Inflammatory macrophage treated with lipopolysaccharide for 4 hours (primary cell): ENCODE data around the gene HLA-B.

Source experiments
- DNase-seq: peaks from one replicate; pipeline ENCODE4 v3.0.0-alpha.2; 2020

HLA-B gene

GRCh38 chr6:31351401-31352309, 5.3 kb downstream of the HLA-B start:
- no peak for DNase-seq

DNA sequence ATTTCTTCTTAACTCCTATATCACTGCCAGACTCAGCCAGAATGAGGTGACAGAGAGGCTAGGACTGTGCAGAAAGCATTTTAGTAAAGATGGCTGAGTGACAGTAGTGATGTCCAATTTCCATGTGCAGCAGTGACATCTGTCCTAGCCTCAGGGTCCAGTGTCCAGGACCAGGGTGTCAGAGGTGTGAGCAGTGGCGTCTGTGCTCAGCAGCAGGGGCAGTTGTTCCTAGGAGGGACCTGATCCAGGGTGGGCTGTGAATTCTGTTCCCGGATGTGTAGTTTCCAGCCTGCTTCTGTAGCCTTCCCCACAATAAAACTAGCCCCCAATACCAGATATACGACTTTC, 6.0 kb downstream of the HLA-B start:
- DNase-seq, result no peak

DNA sequence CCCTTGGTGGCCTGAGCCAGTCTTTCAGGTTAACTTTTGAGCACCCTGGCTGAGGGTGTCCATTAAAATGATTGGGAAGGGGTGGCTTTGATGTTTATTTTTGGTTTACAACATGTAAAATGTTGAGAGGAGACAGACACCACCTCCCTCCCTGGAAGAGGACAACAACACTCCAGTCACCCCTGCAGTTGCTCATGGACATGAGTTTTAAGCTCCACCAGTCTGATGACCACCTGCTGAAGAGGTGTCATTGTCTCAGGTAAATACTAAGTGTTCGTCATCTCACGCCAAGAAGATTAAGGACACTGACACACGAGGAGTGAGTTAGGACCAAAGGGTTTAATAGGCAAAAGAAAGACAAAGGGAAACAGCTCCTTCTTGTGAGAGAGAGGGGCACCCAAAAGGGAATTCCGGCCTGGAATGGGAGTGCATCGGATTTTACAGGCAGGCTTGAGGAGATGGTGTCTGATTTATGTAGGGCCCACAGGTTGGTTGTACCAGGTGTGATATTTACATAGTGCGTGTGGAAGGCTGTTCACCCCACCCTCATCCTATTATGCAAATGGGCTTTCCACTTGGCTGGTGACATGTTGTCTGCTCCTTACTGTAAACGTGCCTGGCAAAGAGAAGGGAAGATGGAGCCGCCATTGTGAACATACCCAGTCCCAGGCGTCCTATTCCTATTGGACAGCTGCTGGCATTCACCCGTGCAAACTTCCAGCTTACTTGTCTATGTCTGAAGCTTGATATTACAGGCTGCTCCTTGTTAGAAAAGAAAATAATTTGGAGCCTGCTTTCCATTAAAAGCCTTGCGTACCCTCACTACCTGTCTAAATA, 6.6 kb downstream of the HLA-B start:
- DNase-seq, result no peak

- no peak for DNase-seq
Observed at GRCh38 chr6:31349301-31349700, 7.7 kb downstream of the HLA-B start.

DNA sequence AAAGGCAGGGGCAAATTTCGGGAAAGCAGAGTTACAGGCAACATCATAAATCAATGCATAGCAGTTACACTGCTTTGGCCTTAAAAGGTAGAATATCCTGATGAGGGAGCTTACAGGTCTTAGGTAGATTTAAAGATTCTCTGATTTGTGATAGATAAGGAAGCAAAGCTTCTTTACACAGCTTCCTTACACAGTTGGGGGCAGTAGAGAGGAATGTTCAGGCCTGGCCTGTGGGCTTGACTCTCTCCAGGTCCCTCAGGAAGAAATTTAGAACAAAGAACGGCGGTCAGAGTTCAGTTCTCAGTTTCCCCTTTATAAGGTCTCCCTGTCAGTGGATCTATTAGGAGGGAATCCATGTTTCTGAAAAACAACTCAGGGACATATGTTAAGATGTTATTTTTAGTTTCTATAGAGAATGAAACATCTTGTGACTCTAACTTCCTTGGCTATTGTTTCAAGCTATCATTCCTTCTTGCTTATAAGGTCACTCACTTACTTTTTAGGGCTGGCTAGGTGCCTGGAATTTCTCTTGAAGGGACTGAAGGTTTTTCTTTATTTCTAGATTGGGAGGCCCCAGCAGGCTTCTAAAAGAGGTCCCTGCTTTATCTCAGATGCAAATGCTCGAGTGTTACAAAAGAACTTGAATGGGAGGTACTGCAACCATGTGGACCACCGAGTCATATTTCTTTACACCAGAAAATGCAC, 11.8 kb downstream of the HLA-B start:
- no peak for DNase-seq

- no peak for DNase-seq
Observed at GRCh38 chr6:31340228-31340627, 16.8 kb downstream of the HLA-B start.

- no peak for DNase-seq
Observed at GRCh38 chr6:31339210-31339609, 17.8 kb downstream of the HLA-B start.

- DNase-seq, result peak; percentile 57
Observed at GRCh38 chr6:31336896-31337496, 20.0 kb downstream of the HLA-B start.

- peak; percentile 41 for DNase-seq
Observed at GRCh38 chr6:31332637-31333602, 24.1 kb downstream of the HLA-B start.

DNA sequence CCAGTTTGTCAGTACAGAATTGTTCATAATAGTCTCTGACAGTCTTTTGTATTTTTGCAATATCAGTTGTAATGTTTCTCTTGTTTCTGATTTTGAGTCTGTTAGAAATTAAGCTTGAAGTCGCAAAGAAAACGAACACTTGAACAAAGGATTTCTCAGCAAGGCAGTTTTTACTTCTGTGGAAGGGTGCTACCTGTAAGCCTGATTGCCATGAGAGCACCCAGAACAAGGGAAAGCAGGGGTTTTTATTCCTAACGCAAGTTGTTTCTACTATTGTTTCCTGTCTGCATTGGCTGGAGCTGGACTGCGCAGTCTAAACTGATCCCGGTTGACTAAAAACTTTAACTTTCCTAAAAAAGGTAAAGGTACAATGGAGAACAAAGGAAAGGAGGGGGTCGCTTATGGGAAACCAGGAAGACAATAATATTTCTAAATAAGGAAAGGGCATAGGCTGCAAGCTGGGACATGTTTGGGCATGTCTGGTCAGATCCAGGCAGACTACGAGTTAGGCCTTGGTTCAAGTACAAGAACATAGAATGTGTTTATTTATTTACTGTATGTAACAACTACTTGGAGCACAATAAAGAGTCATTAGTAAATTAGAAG, 28.5 kb downstream of the HLA-B start:
- DNase-seq, result no peak

- no peak for DNase-seq
Observed at GRCh38 chr6:31321820-31322219, 35.2 kb downstream of the HLA-B start.

DNA sequence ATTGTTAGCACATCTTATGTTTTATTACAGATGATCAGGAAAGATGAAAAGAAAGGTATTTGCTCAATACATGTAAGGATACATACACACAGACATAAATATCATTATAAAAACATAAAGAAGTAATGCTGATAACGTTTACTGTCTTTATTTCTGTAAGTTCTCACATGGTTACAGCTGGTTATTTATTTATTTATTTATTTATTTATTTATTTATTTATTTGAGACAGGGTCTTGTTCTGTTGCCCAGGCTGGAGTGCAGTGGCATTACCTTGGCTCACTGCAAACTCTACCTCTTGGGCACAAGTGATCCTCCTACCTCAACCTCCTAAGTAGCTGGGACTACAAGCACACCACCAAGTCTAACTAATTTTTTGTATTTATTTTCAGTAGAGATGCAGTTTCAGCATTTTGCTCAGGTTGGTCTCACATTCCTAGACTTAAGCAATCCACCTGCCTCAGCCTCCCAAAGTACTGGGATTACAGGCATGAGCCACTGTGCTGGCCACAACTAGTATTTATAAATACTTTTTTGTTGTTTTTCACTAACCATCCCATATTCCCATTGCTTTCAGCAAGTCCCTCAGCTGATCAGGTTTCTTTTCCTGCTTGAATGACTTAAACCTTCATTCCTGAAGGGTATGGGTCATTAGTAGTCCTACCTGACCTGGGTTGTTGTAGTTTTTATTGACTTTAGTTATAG, 35.8 kb downstream of the HLA-B start:
- no peak for DNase-seq

- DNase-seq, result no peak
Observed at GRCh38 chr6:31317036-31317435, 39.9 kb downstream of the HLA-B start.

DNA sequence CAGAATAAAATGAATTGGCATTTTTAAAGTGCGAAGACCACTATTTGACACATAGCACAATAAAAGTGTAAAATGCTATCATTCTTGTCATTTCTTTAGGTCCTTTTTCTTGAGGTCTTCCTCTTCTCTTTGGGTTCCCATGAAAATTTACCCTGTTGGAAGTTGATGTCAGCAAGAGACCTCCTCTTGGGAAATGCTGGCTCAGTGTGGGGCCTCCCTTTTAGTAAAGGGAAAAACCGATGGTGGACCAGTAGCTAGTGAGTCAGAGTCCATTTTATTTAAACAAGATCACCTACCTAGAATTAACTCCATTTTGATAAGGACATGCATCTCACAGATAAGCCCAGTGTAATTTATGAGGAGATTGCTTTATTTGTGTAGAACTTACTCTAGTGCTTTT, 47.3 kb downstream of the HLA-B start:
- peak; percentile 48 for DNase-seq

DNA sequence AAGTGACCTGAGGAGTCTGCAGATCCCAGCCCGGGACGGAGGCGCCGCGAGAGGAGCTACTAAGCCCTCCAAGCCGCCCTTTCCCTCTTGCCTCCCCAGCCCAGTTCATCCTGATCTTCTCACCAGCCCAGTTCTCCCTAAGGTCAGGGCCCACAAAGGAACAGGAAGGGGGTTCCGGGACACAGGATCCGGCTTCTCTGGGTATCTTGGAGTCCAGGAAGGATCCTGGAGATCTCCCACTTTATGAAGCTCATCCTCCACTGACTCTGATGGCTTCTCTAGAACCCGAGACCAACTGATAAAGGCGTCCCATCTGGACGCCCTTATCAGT, 48.2 kb downstream of the HLA-B start:
- DNase-seq, result no peak

GRCh38 chr6:31308050-31308844, 48.7 kb downstream of the HLA-B start:
- DNase-seq, result peak; percentile 36

- DNase-seq, result no peak
Observed at GRCh38 chr6:31307669-31308049, 49.3 kb downstream of the HLA-B start.

DNA sequence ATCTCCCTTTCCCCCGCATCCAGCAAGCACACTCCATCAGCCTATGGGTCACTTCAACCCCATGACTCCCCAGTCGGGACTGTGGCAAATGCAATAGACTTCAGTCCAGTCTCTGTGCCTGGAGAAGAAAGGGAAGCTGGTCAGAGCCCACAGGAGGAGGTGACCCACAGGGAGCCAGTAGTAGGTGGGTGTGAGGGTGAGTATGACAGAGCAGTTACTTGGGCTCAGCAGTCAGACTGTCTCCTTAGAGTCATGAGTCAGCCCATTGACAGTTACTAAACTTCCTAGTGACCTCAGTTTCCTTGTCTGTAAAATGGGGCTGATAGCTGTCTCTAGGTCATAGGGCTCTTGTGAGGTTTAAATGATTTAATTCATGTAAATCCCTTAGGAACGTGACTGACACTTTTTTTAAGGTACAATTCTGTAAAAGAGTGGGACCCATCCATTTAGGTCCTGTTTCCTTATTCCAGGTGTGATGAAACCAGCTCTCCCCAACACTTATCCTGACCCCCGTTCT, 51.2 kb downstream of the HLA-B start:
- peak; percentile 93 for DNase-seq

DNA sequence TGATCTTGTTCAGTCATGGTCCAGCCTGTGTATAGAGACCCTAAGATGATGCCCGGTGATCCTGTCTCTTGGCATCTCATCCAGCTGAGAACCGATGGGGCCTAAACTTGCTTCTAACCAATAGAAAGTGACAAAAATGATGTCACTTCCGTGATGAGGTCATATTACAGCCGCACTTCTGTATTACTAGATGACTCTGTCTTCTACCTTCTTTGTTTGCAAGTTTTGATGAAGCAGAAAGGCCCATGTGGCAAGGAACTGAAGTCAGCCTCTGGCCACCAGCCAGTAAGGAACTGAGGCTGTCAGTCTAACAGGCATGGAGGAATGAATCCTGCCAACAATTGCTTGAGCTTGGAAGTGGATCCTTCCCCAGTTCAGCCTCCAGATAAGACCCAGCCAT, 52.3 kb downstream of the HLA-B start:
- DNase-seq, result peak; percentile 89
